HEK293 (cell line): Measurements from ENCODE around the gene BBS12.

ENCODE experiments used
- CTCF ChIP-seq: fragments of 450-650 bp; formaldehyde crosslinking; IDR thresholded peaks from 2 replicates; pipeline ENCODE4 v1.5.1; 2016; ENCODE audit warnings: missing biosample characterization, missing genetic modification characterization
- HIC1 ChIP-seq: fragments of 450-650 bp; formaldehyde crosslinking; IDR thresholded peaks from 2 replicates; pipeline ENCODE4 v1.5.1; 2016; ENCODE audit warnings: missing biosample characterization, missing genetic modification characterization
- YY1 ChIP-seq: fragments of 450-650 bp; formaldehyde crosslinking; IDR thresholded peaks from 2 replicates; pipeline ENCODE4 v1.5.1; 2018; ENCODE audit warnings: missing biosample characterization, missing genetic modification characterization
- ZEB2 ChIP-seq: fragments of 450-650 bp; formaldehyde crosslinking; IDR thresholded peaks from 2 replicates; pipeline ENCODE4 v1.5.1; 2016; ENCODE audit warnings: missing biosample characterization, missing genetic modification characterization
- ZNF169 ChIP-seq: fragments of 450-650 bp; formaldehyde crosslinking; IDR thresholded peaks from 2 replicates; pipeline ENCODE4 v1.5.1; 2016; ENCODE audit warnings: missing biosample characterization, missing genetic modification characterization
- ZNF626 ChIP-seq: fragments of 450-650 bp; sonication (Bioruptor Pico); formaldehyde crosslinking; IDR thresholded peaks from 2 replicates; pipeline ENCODE4 v1.5.1; 2018; ENCODE audit warnings: missing biosample characterization, missing genetic modification characterization, inconsistent platforms

GRCh38 chr4:122776916-122777315 is 44.4 kb downstream of the BBS12 start:
- TF ChIP-seq CTCF (tag by site-specific recombination) (no peak), ZEB2 (tag by site-specific recombination) (no peak), ZNF169 (tag by site-specific recombination) (no peak), HIC1 (tag by site-specific recombination) (no peak), YY1 (tag by site-specific recombination) (no peak), ZNF626 (tag by site-specific recombination) (no peak)
